ENCODE results near the gene ATG13. TPM values are rescaled to one million over a fixed set of nuclear protein-coding genes. Genes with fewer than 3 reads are reported as not detected.
"Not testable (repeated sequence)": the region's sequence is repeated elsewhere in the genome, so short reads cannot be mapped to it uniquely, and the experiment has no call there.

Gene ATG13
- total RNA-seq, 2 experiments from 2014 or later = 64.1 to 70.0 TPM

DNA sequence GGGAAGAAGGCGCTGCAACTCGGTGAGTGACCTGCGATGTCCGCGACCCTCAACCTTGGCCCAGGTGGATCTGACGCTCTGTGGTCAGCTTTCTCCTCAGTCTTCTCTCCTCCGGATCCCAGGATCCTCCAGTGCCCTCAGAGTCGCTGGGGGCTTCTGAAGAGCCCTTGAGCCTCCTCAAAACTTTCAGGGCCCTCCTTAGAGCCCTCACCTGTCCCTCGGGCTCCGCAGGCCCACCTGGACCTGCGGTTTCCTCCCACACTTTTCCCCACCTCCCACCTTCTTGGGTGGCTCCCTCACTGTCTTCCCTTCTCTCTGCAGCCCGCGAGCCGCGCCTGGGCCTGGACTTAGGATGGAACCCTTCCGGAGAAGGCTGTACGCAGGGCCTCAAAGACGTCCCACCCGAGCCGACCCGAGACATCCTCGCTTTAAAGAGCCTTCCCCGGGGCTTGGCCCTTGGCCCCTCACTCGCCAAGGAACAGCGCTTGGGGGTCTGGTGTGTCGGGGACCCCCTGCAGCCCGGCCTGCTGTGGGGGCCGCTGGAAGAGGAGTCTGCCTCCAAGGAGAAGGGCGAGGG is 83.8 kb downstream of the ATG13 start:
- POLR2A ChIA-PET = interaction anchor here (0.6 to 4.2 kb wide), 7 partner anchors 11 to 107 kb away, joined by 4 to 31 read pairs (median 7); partner anchors contain the start of genes AMBRA1, ATG13 and HARBI1
- Mint-ChIP-seq H3K4me1 (peaks cover 35% of the 10 kb centered on the region), H3K27me3 (no peaks in the 10 kb centered on the region)

DNA sequence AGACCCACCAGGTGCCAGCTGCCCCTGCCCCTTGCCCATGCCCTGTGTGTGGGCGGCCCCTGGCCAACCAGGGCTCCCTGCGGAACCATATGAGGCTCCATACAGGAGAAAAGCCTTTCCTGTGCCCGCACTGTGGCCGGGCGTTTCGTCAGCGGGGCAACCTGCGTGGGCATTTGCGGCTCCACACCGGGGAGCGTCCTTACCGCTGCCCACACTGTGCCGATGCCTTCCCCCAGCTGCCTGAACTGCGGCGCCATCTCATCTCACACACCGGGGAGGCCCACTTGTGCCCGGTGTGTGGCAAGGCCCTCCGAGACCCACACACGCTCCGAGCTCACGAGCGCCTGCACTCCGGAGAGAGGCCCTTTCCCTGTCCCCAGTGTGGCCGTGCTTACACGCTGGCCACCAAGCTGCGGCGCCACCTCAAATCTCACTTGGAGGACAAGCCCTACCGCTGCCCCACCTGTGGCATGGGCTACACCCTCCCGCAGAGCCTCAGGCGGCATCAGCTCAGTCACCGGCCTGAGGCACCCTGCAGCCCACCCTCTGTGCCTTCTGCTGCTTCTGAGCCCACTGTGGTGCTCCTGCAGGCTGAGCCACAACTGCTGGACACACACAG is 87.8 kb downstream of the ATG13 start:
- ATAC-seq (ENCODE audit: low read depth) = no peak
- DNase-seq = no peak
- POLR2A ChIA-PET = no interaction called here
- Mint-ChIP-seq H3K4me3 (no peak overlapping the region), H3K4me1 (peaks cover 24% of the 10 kb centered on the region), H3K27me3 (no peaks in the 10 kb centered on the region), H3K36me3 (peaks cover 23% of the 10 kb centered on the region), H3K9me3 (no peaks in the 10 kb centered on the region), H3K27ac (no peak overlapping the region)

More for the DNA sequence above, 83.8 kb downstream of the ATG13 start:
- no peaks in the 10 kb centered on the region for H3K9me3 Mint-ChIP-seq
- DNase-seq (no peak), ATAC-seq (ENCODE audit: low read depth) (no peak)
- peak overlapping the region; percentile 99 for H3K4me3 Mint-ChIP-seq
- peaks cover 20% of the 10 kb centered on the region for H3K36me3 Mint-ChIP-seq
- peak overlapping the region; percentile 95 for H3K27ac Mint-ChIP-seq

DNA sequence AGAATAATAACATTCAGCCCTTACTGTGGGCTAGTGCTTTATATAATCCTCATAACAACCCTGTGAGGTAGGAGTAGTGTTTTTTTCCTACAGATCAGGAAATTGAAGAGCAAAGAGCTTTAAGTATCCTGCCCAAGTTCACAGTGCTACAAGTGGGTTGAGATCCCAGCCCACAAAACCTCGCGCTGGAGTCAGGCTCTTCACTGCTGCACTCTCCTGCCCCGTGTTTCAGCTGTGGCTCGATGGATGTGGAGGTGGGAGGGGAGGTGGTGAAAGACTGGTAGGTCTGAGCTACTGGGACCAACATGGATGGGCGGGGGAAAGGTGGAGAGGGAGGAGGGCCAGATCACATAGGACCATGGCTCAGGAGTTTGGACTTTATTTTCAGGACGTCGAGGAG is 89.5 kb downstream of the ATG13 start:
- H3K9me3 Mint-ChIP-seq = no peaks in the 10 kb centered on the region
- H3K4me1 Mint-ChIP-seq = peaks cover 19% of the 10 kb centered on the region
- H3K36me3 Mint-ChIP-seq = peaks cover 15% of the 10 kb centered on the region
- no peaks in the 10 kb centered on the region for H3K27me3 Mint-ChIP-seq
- POLR2A ChIA-PET = no interaction called here
- H3K4me3 Mint-ChIP-seq = no peak overlapping the region
- ATAC-seq (ENCODE audit: low read depth) = no peak
- no peak overlapping the region for H3K27ac Mint-ChIP-seq
- DNase-seq = no peak

DNA sequence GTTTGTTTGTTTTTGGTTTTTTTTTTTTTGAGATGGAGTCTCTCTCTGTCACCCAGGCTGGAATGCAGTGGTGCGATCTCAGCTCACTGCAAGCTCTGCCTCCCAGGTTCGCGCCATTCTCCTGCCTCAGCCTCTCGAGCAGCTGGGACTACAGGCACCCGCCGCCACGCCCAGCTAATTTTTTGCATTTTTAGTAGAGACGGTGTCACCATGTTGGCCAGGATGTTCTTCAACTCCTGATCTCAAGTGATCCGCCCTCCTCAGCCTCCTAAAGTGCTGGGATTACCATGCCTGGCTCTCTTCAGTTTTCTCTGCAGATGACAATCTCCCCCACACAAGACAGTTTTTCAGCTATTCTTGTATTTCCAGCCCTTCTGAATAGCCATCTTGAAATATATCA is 92.0 kb downstream of the ATG13 start:
- H3K36me3 Mint-ChIP-seq; H3K27ac Mint-ChIP-seq; ATAC-seq (ENCODE audit: low read depth); H3K9me3 Mint-ChIP-seq; DNase-seq; POLR2A ChIA-PET; H3K4me3 Mint-ChIP-seq; H3K27me3 Mint-ChIP-seq; H3K4me1 Mint-ChIP-seq: not testable (repeated sequence)

DNA sequence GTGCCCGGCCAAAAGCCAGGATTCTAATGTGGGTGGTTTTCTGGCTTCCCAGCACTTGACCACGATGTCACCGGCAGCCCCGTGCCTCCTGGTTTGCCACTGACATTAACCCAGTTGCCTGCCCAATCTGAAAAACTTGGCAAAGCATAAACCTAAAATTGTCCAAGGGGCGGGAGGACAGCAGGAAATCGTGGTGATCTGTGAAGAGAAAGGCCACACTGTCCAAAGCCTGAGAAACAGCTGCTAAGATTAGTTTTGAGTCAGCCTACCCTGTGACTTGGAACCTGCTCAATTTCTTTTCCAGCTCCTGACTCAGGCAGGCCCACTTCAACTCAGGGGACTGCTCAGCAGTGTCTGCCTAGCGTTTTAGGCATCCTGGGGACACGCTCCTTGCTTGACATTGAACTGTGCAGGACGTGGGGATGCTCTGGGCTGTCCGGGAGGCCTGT is 93.5 kb downstream of the ATG13 start:
- Mint-ChIP-seq H3K4me1 (peaks cover 5% of the 10 kb centered on the region), H3K9me3 (no peaks in the 10 kb centered on the region), H3K27ac (no peak overlapping the region), H3K4me3 (no peak overlapping the region), H3K36me3 (peaks cover 9% of the 10 kb centered on the region), H3K27me3 (no peaks in the 10 kb centered on the region)
- no peak for ATAC-seq (ENCODE audit: low read depth)
- POLR2A ChIA-PET = no interaction called here
- DNase-seq = no peak

DNA sequence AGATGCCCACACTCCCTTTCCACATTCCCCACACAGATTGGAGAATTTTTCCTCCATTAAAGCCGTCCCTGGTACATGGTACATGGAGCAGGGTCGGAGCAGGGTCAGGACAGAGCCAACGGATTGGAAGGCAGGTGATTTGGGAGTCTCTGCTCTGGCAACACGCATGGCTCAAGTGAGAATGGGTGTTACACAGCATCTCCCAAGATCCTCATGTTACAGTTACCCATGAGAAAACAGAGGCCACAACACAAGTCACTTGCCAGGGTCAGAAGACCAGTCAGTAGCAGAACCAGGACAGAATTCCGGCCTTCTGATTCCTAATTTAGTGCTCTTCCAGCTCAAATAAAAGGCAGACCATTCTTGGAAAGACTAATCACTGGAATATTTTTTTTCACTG is 94.0 kb downstream of the ATG13 start:
- ATAC-seq (ENCODE audit: low read depth) (no peak), DNase-seq (no peak)
- Mint-ChIP-seq H3K4me3 (no peak overlapping the region), H3K4me1 (peaks cover 5% of the 10 kb centered on the region), H3K27ac (no peak overlapping the region), H3K27me3 (no peaks in the 10 kb centered on the region), H3K36me3 (peaks cover 9% of the 10 kb centered on the region), H3K9me3 (no peaks in the 10 kb centered on the region)
- POLR2A ChIA-PET = interaction anchor here (0.6 kb wide), 1 partner anchor 26 kb away, joined by 6 read pairs; no protein-coding TSS in a partner anchor

DNA sequence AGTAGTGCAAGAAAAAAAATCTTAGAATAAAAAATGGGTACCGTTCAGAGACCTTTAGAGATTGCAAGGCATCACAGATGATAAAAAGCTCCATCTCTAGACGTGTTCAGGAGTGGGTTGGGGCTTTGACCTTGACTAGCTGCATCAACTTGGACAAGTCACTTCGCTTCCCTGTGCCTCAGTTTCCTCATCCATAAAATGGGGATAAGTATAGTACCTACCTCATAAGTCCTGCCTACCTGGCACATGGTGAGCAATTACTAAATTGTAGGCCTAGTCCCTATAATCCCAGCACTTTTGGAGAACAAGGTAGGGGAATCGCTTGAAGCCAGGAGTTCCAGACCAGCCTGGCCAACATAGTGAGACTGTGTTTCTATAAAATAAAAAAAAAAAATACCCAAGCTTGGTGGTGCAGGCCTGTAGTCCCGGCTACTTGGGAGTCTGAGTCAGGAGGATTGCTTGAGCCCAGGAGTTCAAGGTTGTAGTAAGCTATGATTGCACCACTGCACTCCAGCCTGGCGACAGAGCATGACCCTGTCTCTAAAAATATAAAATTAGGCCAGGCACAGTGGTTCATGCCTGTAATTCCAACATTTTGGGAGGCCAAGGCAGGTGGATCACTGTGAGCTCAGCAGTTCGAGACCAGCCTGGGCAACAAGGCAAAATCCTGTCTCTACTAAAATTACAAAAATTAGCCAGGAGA is 95.7 kb downstream of the ATG13 start:
- H3K27ac Mint-ChIP-seq = no peak overlapping the region
- H3K36me3 Mint-ChIP-seq = no peaks in the 10 kb centered on the region

DNA sequence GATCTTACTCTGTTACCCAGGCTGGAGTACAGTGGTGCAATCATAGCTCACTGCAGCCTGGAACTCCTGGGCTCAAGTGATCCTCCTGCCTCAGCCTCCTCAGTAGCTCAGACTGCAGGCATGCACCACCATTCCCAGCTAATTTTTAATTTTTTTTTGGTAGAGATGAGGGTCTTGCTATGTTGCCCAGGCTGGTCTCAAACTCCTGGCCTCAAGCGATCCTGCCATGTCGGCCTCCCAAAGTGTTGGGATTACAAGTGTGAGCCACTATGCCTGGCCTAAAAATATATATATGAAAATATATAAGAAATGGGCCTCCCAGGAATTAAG is 100.4 kb downstream of the ATG13 start:
- H3K36me3 Mint-ChIP-seq; ATAC-seq (ENCODE audit: low read depth); H3K4me1 Mint-ChIP-seq; H3K4me3 Mint-ChIP-seq; H3K9me3 Mint-ChIP-seq; DNase-seq; H3K27me3 Mint-ChIP-seq; POLR2A ChIA-PET; H3K27ac Mint-ChIP-seq: not testable (repeated sequence)

More for the DNA sequence above, 95.7 kb downstream of the ATG13 start:
- ATAC-seq (ENCODE audit: low read depth) (no peak), DNase-seq (no peak)
- H3K27me3 Mint-ChIP-seq = no peaks in the 10 kb centered on the region
- no peak overlapping the region for H3K4me3 Mint-ChIP-seq
- POLR2A ChIA-PET = no interaction called here
- H3K4me1 Mint-ChIP-seq = no peaks in the 10 kb centered on the region
- no peaks in the 10 kb centered on the region for H3K9me3 Mint-ChIP-seq

DNA sequence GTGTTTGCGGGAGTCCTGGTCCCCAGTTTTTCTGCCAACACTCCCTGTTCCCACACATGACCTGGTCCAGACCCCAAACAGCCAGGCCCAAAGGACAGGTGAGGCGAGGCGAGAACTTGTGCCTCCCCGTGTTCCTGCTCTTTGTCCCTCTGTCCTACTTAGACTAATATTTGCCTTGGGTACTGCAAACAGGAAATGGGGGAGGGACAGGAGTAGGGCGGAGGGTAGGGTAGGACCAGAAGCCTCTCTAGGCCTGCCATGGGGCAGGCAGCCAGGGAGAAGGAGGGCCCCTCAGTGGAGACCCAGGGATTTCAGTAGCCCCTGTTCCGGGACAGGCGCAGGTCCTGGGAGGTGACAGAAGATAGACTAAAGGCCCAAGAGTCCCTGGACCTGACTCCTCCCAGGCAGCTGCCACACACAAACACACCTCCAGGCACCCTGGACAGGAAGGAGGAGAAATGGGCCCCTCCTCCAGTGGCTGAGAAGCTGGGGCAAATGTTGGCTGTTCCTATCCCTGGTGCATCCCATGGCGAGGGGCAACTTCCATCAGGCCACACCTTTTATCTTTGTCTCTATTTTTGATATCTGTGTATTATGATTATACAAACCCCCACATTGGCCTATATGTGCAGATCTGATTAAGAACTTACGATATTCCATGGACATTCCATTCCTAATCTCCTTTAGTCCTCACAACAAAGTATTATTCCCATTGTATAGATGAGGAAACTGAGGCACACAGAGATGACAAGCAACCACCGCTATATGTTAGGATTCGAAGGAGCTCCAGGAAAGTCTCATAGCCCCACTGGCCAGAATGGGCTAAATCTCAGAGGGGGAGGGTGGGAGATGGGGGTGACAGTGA is 101.0 kb downstream of the ATG13 start:
- peak overlapping the region; percentile 15 for H3K27ac Mint-ChIP-seq
- no peaks in the 10 kb centered on the region for H3K36me3 Mint-ChIP-seq
- POLR2A ChIA-PET = interaction anchor here (0.6 kb wide), 1 partner anchor 10 kb away, joined by 3 read pairs; no protein-coding TSS in a partner anchor
- no peak overlapping the region for H3K4me3 Mint-ChIP-seq
- H3K4me1 Mint-ChIP-seq = peaks cover 7% of the 10 kb centered on the region
- no peaks in the 10 kb centered on the region for H3K27me3 Mint-ChIP-seq
- peaks cover 1% of the 10 kb centered on the region for H3K9me3 Mint-ChIP-seq
- DNase-seq = no peak
- peak; percentile 65 for ATAC-seq (ENCODE audit: low read depth)

DNA sequence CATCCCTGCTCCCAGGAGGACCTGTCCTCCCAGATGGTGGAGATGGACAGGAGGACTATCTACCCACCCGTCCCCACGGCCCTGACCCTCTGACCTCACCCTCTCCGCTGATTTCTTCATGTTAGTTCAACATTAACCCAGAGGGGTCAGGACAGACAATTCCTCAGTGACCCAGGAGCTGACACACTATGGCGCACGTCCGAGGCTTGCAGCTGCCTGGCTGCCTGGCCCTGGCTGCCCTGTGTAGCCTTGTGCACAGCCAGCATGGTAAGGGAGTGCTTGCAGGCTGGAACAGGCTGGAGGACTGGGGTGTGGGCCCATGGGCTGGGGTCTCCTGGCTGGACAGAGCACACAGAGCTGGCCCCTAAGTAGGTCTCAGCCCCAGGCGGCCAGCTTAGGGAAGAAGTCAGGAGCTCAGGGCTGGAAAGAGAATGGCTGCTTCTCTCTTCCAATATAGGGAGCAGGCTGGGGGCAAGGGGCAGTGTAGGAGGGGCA is 101.7 kb downstream of the ATG13 start, which contains the start of gene F2:
F2 (plus strand) TSS at position 166 of the 495 bp plus-strand sequence; CDS start at position 189, 23 bp downstream.
- no peak for ATAC-seq (ENCODE audit: low read depth)
- Mint-ChIP-seq H3K4me1 (peaks cover 7% of the 10 kb centered on the region), H3K36me3 (no peaks in the 10 kb centered on the region), H3K4me3 (no peak within 1 kb of the TSS), H3K27ac (peak within 1 kb of the TSS; percentile 15), H3K27me3 (no peaks in the 10 kb centered on the region), H3K9me3 (peaks cover 1% of the 10 kb centered on the region)
- no peak for DNase-seq
- POLR2A ChIA-PET = interaction anchor here (0.6 kb wide), 1 partner anchor 11 kb away, joined by 3 read pairs; no protein-coding TSS in a partner anchor

DNA sequence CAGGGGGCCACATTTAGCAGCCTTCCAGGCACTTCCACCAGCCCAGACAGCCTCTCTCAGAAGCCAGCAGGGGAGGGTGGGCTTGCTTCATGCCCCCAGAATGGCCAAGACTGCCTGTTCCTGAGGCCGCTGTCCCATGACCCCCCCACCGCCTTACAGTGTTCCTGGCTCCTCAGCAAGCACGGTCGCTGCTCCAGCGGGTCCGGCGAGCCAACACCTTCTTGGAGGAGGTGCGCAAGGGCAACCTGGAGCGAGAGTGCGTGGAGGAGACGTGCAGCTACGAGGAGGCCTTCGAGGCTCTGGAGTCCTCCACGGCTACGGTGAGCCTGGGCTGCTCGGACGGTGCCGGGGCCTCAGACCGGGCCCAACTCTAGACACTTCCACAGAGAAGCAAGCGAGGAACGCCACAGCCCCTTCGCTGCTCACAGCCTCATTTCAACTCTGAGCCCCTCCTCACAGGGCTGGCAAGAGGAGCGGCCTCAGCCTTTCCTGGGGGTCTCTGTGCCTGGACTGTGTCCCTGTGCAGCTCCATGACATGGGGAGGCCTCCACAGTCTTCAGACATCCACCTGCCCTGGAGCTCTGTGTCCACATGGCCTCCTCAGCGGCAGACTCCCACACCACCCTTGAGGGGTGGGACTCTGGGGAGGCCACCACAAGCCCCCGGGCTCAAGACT is 102.3 kb downstream of the ATG13 start:
- Mint-ChIP-seq H3K36me3 (no peaks in the 10 kb centered on the region), H3K4me1 (peaks cover 7% of the 10 kb centered on the region), H3K9me3 (peaks cover 1% of the 10 kb centered on the region), H3K27ac (no peak overlapping the region), H3K4me3 (no peak overlapping the region), H3K27me3 (no peaks in the 10 kb centered on the region)
- DNase-seq = no peak
- ATAC-seq (ENCODE audit: low read depth) = no peak
- POLR2A ChIA-PET = no interaction called here

DNA sequence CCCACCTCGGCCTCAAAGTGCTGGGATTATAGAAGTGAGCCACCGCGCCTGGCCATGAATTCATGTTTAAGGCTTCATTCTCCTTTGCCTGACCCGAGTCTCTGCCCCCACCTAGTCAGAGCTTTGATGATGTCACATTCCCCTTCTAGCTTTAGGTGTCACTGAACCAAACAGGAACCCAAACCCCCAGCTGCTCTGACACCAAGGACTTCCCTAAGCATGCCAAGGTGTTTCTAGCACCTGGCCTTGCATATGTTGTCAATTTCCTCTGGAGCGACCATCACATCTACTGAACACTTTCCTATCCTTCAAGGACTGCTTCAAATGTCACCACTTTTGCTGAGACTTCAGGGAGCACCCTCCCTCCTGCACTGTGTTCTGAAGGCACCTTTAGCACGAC is 103.9 kb downstream of the ATG13 start:
- no peak overlapping the region for H3K27ac Mint-ChIP-seq
- ATAC-seq (ENCODE audit: low read depth) = no peak
- no peaks in the 10 kb centered on the region for H3K36me3 Mint-ChIP-seq
- H3K4me1 Mint-ChIP-seq = peaks cover 7% of the 10 kb centered on the region
- no peaks in the 10 kb centered on the region for H3K27me3 Mint-ChIP-seq
- peaks cover 1% of the 10 kb centered on the region for H3K9me3 Mint-ChIP-seq
- no peak for DNase-seq
- POLR2A ChIA-PET = no interaction called here
- H3K4me3 Mint-ChIP-seq = no peak overlapping the region
